Panc1 (cell line): ENCODE data around the gene TMEM208.

ENCODE experiments used
- CTCF ChIP-seq: fragments of 450-650 bp; IDR thresholded peaks from 2 replicates; pipeline ENCODE4 v1.5.1; 2017; ENCODE audit warnings: mild to moderate bottlenecking
- POLR2AphosphoS5 ChIP-seq: IDR thresholded peaks from 2 replicates; pipeline ENCODE4 v1.6.1; 2012; ENCODE audit warnings: mild to moderate bottlenecking, low read depth, low read length, moderate library complexity

GRCh38 chr16:67236563-67237395 lies 9.8 kb downstream of the TMEM208 start:
- TF ChIP-seq CTCF (no peak), POLR2AphosphoS5 (no peak)
